Activated T-helper 1 cell treated with anti-CD3 and anti-CD28 coated beads, Interleukin-12 subunit alpha, Interleukin-12 subunit beta, Interleukin-2, Interleukin-4 antibody, amounts not matched to agents 30 ng/mL and 10 ng/mL and 1 ng/mL, durations not matched to agents 14 hours and 24 hours and 36 hours (primary cell): ENCODE data around the gene SH3PXD2B. TPM values are rescaled to one million over a fixed set of nuclear protein-coding genes. Genes with fewer than 3 reads are reported as not detected.
"Not testable (repeated sequence)": the region's sequence is repeated elsewhere in the genome, so short reads cannot be mapped to it uniquely, and the experiment has no call there.

ENCODE experiments used
- DNase-seq: peaks from one replicate; pipeline ENCODE4 v3.0.0; 2021; ENCODE audit warnings: low spot score
- H3K27ac Mint-ChIP-seq: one replicate; pipeline ENCODE4 v1.8.0; 2021; ENCODE audit warnings: mild to moderate bottlenecking, mixed read lengths
- H3K27me3 Mint-ChIP-seq: one replicate; pipeline ENCODE4 v1.8.0; 2022; ENCODE audit warnings: mild to moderate bottlenecking, moderate library complexity, mixed read lengths; ENCODE audit not compliant: insufficient read depth
- H3K36me3 Mint-ChIP-seq: one replicate; pipeline ENCODE4 v1.8.0; 2021; ENCODE audit warnings: low read depth, mixed read lengths
- H3K4me1 Mint-ChIP-seq: one replicate; pipeline ENCODE4 v1.8.0; 2021; ENCODE audit warnings: low read depth, mixed read lengths
- H3K4me3 Mint-ChIP-seq: one replicate; pipeline ENCODE4 v1.8.0; 2021; ENCODE audit warnings: mild to moderate bottlenecking, moderate library complexity, mixed read lengths
- H3K9me3 Mint-ChIP-seq: one replicate; pipeline ENCODE4 v1.8.0; 2021; ENCODE audit warnings: mixed read lengths
- intact Hi-C: fragments of 100-400 bp; cut with micrococcal nuclease; formaldehyde crosslinking; loops from one replicate; pipeline ENCODE4 v1.15.1; 2024
- total RNA-seq: library from RNA; stranded (reverse); gene quantifications from 2 replicates; pipeline ENCODE4 v1.2.3, GENCODE V29; 2022

Gene SH3PXD2B
- total RNA-seq, 1 donor from 2014 or later: 0.26 TPM

DNA sequence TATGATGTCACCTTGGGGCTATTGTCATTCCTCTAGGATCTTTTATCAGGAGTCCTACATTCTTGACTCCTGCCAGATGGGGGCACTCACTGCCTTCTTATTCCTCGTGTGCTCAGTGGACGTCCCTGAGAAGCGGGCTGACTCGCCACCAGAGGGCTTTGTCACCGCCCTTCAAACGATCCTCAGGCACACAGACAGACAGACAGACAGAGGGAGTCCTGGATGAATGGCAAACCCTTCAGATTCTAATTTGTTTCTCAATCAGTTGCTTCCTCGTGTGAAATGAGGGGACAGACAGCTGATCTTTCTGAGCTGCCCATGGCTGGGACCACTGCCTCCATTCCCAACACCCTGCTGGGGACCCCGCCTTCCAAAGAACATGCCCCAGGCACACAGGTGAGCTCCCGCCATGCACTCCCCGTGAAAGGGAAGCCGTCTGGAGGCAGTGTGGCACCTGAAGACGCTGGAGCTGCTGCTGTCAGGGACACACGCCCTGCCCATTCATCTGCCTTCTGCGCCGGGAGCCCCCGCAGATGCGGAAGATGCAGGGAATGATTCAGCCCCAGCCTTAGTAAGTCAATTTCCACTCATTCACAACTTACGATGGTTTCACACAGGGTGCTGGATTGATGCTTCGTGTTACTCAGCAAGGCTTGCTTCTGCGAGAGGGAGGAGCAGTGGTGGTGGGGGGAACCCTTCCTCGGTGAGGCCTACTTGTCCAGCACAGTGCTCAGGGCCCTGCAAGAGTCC, 24.9 kb upstream of the SH3PXD2B start:
- H3K27me3 Mint-ChIP-seq: peaks cover 5% of the 10 kb centered on the region
- peaks cover 1% of the 10 kb centered on the region for H3K9me3 Mint-ChIP-seq
- no peaks in the 10 kb centered on the region for H3K36me3 Mint-ChIP-seq
- intact Hi-C loops: loop anchor here (1.0 kb wide), 2 partner anchors 218 to 222 kb away; no protein-coding TSS in a partner anchor
- peak; percentile 25 for DNase-seq
- H3K4me3 Mint-ChIP-seq: no peak overlapping the region
- H3K27ac Mint-ChIP-seq: no peak overlapping the region
- no peaks in the 10 kb centered on the region for H3K4me1 Mint-ChIP-seq

DNA sequence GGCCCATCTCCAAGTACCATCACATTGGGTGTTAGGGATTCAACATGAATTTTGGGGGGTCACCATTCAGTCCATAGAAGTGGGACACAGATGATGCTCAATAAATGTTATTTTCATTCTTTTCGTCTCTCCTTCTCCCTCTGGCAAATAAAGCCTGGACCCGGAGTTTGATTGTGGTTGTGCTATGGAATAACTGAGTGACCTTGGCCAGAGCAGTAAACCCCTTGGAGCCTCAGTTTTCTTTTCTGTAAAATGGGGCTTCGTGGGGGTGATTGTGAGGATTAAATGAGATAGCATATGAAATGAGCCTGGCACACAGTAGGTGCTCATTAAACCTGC, 24.3 kb upstream of the SH3PXD2B start:
- intact Hi-C loops: loop anchor here (1.0 kb wide), 2 partner anchors 219 to 223 kb away; no protein-coding TSS in a partner anchor
- H3K4me3 Mint-ChIP-seq, H3K4me1 Mint-ChIP-seq, H3K36me3 Mint-ChIP-seq, H3K9me3 Mint-ChIP-seq, DNase-seq, H3K27me3 Mint-ChIP-seq, H3K27ac Mint-ChIP-seq: not testable (repeated sequence)

DNA sequence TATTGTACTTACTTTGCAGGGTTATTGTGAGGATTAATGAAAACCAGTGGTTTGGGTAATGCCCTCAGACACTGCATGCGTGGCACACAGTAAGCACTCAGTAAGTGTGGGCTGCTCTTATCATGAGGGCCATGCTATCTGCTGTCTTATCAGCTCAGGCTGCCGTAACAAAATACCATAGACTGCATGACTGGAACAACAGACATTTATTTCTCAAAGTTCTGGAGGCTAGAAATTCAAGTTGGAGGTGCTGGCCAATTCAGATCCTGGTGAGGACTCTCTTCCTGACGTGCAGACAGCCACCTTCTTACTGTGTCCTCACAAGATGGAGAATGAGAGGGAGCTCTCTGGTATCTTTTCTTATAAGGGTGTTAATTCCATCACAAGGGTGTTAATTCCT, 23.9 kb upstream of the SH3PXD2B start:
- Mint-ChIP-seq H3K27ac (no peak overlapping the region), H3K4me1 (no peaks in the 10 kb centered on the region), H3K4me3 (no peak overlapping the region), H3K9me3 (no peaks in the 10 kb centered on the region), H3K36me3 (no peaks in the 10 kb centered on the region), H3K27me3 (peaks cover 6% of the 10 kb centered on the region)
- no peak for DNase-seq
- intact Hi-C loops: no loop called here

DNA sequence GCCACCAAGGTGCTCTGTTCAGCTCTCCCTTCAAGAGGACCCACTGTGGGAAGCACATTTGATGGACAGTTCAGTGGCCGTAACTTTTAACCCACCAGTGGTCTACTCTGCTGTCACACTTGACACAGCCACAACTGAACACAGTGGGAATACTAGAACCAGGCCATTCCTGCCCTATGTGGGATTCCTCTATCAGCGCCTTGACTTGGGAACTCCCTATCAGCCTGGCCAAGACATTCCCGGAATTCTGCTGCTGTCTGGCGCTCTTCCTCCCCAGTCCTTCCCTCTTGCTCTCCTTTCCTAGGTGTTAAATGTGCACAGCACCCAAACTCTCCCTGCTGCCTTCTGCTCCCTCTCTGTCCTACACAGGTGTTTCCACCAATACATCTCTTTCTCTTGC, 23.1 kb upstream of the SH3PXD2B start:
- H3K4me3 Mint-ChIP-seq: no peak overlapping the region
- H3K27me3 Mint-ChIP-seq: peaks cover 6% of the 10 kb centered on the region
- intact Hi-C loops: no loop called here
- no peaks in the 10 kb centered on the region for H3K36me3 Mint-ChIP-seq
- DNase-seq: no peak
- H3K9me3 Mint-ChIP-seq: no peaks in the 10 kb centered on the region
- no peaks in the 10 kb centered on the region for H3K4me1 Mint-ChIP-seq
- no peak overlapping the region for H3K27ac Mint-ChIP-seq

DNA sequence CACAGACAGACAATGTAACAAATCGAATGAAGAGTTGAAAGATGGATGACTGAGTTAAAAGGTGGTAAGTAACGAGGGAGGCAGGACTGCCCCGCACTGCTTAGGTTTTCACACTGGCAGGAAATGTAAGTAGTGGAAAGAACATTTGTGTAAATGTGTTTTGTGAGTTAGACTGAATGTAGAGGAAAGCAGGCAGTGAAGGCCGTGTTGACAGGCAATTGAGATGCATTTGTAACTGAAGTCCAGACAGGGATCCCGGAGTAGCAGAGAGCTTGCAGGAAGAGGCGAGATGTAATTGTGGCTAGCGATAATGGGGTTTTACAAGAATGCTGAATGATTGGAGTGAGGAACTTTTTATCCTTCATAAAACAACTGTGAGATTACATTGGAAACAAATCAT, 20.0 kb upstream of the SH3PXD2B start:
- Mint-ChIP-seq H3K27me3 (peaks cover 6% of the 10 kb centered on the region), H3K9me3 (no peaks in the 10 kb centered on the region), H3K4me1 (no peaks in the 10 kb centered on the region), H3K4me3 (no peak overlapping the region), H3K36me3 (no peaks in the 10 kb centered on the region), H3K27ac (no peak overlapping the region)
- intact Hi-C loops: no loop called here
- no peak for DNase-seq

DNA sequence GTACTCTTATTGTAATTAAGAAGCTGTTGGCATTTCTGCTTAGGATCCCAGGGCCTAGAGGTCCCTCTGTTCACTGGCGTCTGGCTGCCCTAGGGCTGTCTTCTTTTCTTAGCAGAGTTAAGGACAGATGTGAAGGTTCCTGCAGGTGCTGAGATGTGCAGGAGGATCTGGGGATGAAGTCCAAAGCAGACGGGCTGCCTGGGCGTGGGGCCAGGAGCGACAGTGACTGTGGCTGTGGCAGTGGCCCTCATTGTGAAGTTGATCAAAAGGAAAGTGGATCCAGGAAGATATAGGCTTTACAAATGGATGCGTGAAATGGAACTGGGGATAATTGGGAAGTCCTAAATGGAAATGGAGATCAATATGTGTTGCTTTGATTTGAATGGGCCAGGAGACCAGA, 19.1 kb upstream of the SH3PXD2B start:
- H3K27ac Mint-ChIP-seq: no peak overlapping the region
- H3K27me3 Mint-ChIP-seq: peaks cover 11% of the 10 kb centered on the region
- H3K9me3 Mint-ChIP-seq: no peaks in the 10 kb centered on the region
- DNase-seq: no peak
- no peaks in the 10 kb centered on the region for H3K36me3 Mint-ChIP-seq
- H3K4me3 Mint-ChIP-seq: no peak overlapping the region
- intact Hi-C loops: no loop called here
- H3K4me1 Mint-ChIP-seq: no peaks in the 10 kb centered on the region

DNA sequence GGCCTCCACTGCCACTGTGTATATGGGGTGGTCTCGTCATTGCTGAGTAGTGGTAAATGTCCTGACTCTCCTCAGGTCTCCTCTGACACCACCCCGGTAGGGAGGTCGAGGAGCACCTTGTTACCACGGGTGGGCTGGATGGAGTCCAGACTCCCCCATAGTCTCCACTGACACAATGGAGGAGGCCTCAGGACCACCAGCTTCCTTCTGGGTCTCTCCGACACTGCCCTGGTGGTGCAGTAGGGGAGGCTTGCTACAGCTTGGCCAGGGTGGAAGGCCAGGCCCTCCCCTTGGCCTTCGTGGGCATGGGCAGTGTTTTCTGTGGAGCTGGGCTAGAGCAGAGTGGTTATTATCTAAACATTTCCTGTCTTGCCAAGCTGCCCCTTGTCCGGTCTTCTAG, 15.4 kb upstream of the SH3PXD2B start:
- Mint-ChIP-seq H3K27ac (no peak overlapping the region), H3K9me3 (no peaks in the 10 kb centered on the region), H3K4me3 (no peak overlapping the region), H3K4me1 (no peaks in the 10 kb centered on the region), H3K36me3 (no peaks in the 10 kb centered on the region), H3K27me3 (peaks cover 15% of the 10 kb centered on the region)
- no peak for DNase-seq
- intact Hi-C loops: loop anchor here (10.0 kb wide), 1 partner anchor 465 kb away; no protein-coding TSS in a partner anchor

DNA sequence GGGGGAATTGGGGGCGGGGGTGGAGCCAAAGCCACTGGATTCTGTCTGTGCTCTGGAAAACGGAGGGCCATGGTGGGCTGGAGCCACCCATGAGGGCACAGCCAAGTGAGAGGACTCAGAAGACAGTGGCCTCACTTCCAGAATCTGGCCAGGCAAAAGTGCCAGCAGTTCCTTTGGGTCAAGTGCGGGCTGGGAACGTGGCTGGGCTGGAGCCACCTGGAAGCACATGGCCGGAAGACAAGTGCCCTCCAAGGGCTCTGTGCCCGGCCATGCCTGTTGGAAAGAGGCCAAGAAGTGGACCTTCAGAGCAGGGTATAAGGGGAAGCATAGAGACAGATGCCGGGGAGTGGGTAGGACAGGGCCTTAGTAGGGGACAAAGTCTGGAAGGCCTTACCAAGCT, 11.7 kb upstream of the SH3PXD2B start:
- H3K27ac Mint-ChIP-seq: no peak overlapping the region
- peaks cover 10% of the 10 kb centered on the region for H3K27me3 Mint-ChIP-seq
- DNase-seq: no peak
- peaks cover 9% of the 10 kb centered on the region for H3K4me1 Mint-ChIP-seq
- no peak overlapping the region for H3K4me3 Mint-ChIP-seq
- intact Hi-C loops: loop anchor here (10.0 kb wide), 1 partner anchor 469 kb away; no protein-coding TSS in a partner anchor
- no peaks in the 10 kb centered on the region for H3K36me3 Mint-ChIP-seq
- no peaks in the 10 kb centered on the region for H3K9me3 Mint-ChIP-seq

DNA sequence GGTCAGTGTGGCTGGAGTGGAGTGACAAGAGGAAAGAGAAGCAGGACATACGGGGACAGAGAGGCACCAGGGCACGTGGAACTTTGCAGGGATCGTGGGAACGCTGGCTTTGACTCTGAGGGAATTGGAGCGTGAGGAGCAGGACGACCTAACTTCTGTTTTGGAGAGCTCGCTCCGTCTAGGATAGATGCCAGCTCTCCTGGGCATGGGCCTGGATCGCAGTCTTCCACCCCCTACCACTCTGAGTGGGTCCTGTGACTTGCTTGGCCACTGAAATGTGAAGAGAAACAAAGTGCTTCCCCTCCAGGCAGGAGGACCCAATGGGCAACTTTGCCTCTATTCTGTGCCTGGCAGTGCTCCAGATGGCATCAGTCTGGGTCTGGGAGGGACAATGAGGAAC, 8.7 kb upstream of the SH3PXD2B start:
- Mint-ChIP-seq H3K4me1 (peaks cover 15% of the 10 kb centered on the region), H3K9me3 (no peaks in the 10 kb centered on the region), H3K27ac (no peak overlapping the region), H3K27me3 (peaks cover 8% of the 10 kb centered on the region), H3K4me3 (no peak overlapping the region), H3K36me3 (no peaks in the 10 kb centered on the region)
- no peak for DNase-seq
- intact Hi-C loops: loop anchor here (10.0 kb wide), 1 partner anchor 472 kb away; no protein-coding TSS in a partner anchor

DNA sequence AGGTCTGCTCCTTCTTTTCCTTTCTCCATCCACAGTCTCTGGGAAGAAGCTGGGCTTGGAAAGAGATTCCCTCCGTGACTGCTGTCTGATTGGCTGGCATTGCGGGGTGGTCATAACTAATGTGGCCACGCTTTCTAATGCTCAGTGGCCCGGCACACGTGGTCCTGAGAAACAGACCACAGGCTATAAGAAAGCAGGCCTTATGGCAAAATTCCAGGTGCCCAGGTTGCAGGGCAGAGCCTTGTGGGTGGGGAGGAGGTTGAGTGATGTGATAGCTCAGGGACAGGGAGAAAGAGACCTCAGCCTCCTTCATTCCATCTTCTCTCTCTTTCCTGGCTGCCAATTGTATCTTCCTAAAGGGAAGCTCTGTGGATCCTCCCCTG, 5.4 kb upstream of the SH3PXD2B start:
- H3K4me1 Mint-ChIP-seq: peaks cover 18% of the 10 kb centered on the region
- intact Hi-C loops: loop anchor here (10.0 kb wide), 1 partner anchor 475 kb away; no protein-coding TSS in a partner anchor
- no peaks in the 10 kb centered on the region for H3K36me3 Mint-ChIP-seq
- H3K27me3 Mint-ChIP-seq: peaks cover 19% of the 10 kb centered on the region
- no peaks in the 10 kb centered on the region for H3K9me3 Mint-ChIP-seq
- no peak overlapping the region for H3K27ac Mint-ChIP-seq
- H3K4me3 Mint-ChIP-seq: no peak overlapping the region
- no peak for DNase-seq

DNA sequence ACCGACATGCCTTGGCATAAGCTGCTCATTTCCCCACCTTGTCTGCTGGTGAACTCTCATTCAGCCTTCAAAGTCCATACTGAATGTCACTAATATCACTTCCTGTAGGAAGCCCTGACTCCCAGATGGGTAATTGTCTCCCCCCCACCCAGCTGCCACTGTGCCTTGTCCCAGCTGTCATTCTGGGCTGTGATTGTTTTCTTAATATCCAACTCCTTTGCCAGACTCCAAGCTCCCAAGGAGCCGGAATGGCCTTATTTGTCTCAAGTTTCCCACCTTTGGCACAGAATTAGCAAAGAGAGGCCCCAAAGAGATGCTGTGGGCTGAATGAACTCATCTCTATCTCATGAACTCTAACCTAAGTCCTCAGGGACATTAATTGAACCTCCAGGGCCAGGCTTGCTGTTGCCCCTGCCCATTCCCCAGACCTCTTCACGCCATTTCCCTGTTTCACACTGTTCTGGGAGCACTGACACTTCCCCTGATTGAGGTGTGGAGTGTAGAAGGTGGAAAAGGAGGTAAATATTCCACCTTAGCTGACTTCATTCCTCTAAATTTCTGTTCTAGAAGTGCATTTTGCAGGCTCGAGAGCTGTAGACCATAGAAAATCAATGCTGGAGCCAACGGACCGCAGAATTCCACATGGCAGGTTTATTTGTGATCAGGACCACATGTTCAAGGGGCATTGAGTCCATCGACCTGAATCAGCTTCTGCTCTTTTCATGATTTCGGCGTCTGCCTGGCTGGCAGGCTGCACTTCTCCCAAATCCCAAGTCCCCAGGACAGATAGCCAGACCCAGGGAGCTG, 4.9 kb upstream of the SH3PXD2B start:
- intact Hi-C loops: no loop called here
- Mint-ChIP-seq H3K36me3 (no peaks in the 10 kb centered on the region), H3K27ac (no peak overlapping the region)

DNA sequence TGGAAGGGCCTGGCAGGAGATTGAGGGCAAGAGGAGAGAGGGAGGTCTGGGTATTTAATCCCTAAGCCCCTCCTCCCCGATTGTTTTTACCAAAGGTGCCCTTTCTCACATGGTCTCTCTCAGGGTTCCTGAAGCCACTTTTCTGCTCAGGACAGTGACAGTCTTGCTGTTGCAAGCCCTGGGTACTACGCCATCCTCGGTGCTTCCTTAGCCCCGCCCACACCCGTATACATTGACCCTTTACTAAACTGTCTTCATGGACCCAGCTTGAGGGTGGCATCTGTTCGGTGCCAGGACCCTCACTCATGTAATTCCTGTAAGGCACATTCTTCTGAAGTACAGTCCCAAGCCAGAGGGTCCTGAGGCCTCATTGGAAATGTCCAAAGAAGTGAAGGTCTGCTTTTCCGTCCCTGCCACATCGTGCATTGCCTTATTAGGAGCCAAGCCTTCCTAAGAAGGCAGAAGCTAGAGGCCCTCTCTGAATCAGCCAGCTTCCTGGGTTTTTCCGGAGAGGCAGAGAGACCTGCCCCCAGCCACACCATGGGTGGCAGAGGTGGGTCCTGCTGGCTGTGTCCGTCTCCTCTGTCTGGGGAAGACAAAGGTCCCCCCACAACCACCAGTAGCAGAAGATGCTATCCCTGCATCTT, 1.9 kb upstream of the SH3PXD2B start:
- H3K27me3 Mint-ChIP-seq: peaks cover 47% of the 10 kb centered on the region
- peaks cover 13% of the 10 kb centered on the region for H3K4me1 Mint-ChIP-seq
- DNase-seq: no peak
- H3K36me3 Mint-ChIP-seq: no peaks in the 10 kb centered on the region
- peak overlapping the region; percentile 13 for H3K4me3 Mint-ChIP-seq
- intact Hi-C loops: no loop called here
- H3K27ac Mint-ChIP-seq: no peak overlapping the region
- H3K9me3 Mint-ChIP-seq: no peaks in the 10 kb centered on the region

More for the DNA sequence above, 4.9 kb upstream of the SH3PXD2B start:
- no peak for DNase-seq
- H3K9me3 Mint-ChIP-seq: no peaks in the 10 kb centered on the region
- H3K4me3 Mint-ChIP-seq: no peak overlapping the region
- H3K4me1 Mint-ChIP-seq: peaks cover 20% of the 10 kb centered on the region
- H3K27me3 Mint-ChIP-seq: peaks cover 22% of the 10 kb centered on the region
